HepG2 (cell line): ENCODE measurements around the gene ACOT9. TPM values are rescaled to one million over a fixed set of nuclear protein-coding genes. Genes with fewer than 3 reads are reported as not detected.
"Not testable (repeated sequence)": the region's sequence is repeated elsewhere in the genome, so short reads cannot be mapped to it uniquely, and the experiment has no call there.

Source experiments
- ATAC-seq: fragments of 200-7000 bp; cut with Tn5 transposase; 3 replicates; pipeline ENCODE4 v1.9.1; 2020; ENCODE audit warnings: mild to moderate bottlenecking, moderate library complexity
- BruUV-seq: library from RNA; stranded (reverse); fragments of 400-500 nt; replicated peaks from 2 replicates; lab custom pipeline; 2021; lab: Mats Ljungman, UMichigan
- CTCF ChIA-PET: fragments of 300-600 bp; formaldehyde crosslinking; extraction: SDS; loops from one replicate; lab custom pipeline; 2021; ENCODE audit warnings: low total read pairs, inconsistent platforms, low intra/inter-chr PET ratio; lab: Yijun Ruan, JAX
- POLR2A ChIA-PET: fragments of 350-600 bp; sonication (Branson Sonifier 250); formaldehyde crosslinking; loops from one replicate; lab custom pipeline; 2020; ENCODE audit warnings: antibody characterized with exemption, inconsistent platforms; lab: Yijun Ruan, JAX
- DNase-seq: peaks from one replicate; pipeline ENCODE4 v3.0.0-alpha.2; 2015; ENCODE audit warnings: low spot score
- FAIRE-seq: peaks from 3 replicates; lab custom pipeline; 2011; peaks lifted over from hg19 to GRCh38; lab: Jason Lieb, UNC
- H2AFZ ChIP-seq: one replicate; pipeline ENCODE4 v1.6.1; 2011; ENCODE audit warnings: low read length, inconsistent platforms
- H3K27ac ChIP-seq: fragments of 300-600 bp; 3 replicates; pipeline ENCODE4 v1.8.0; 2011; ENCODE audit warnings: mixed run types, mild to moderate bottlenecking, mixed read lengths, low read length, inconsistent platforms; ENCODE audit not compliant: insufficient read depth; ENCODE audit errors: extremely low read length
- H3K27me3 ChIP-seq, 2 experiments: fragments of 200-600 bp in 1 of 2; 2 replicates in 1 of 2; 3 replicates in 1 of 2; pipeline versions ENCODE4 v1.6.0 to v1.8.0; 2011; ENCODE audit warnings: low read length in 2 of 2, mild to moderate bottlenecking in 2 of 2, moderate library complexity in 2 of 2, inconsistent platforms in 1 of 2; ENCODE audit not compliant: insufficient read depth in 2 of 2, control insufficient read depth in 1 of 2
- H3K36me3 ChIP-seq, 2 experiments: fragments of 200-600 bp in 1 of 2; replicated peaks in 1 of 2; 2 replicates in 1 of 2; 3 replicates in 1 of 2; pipeline versions ENCODE4 v1.5.1 to v1.8.0; 2011; ENCODE audit warnings: low read length in 2 of 2, inconsistent platforms in 1 of 2; ENCODE audit not compliant: insufficient read depth in 2 of 2, control insufficient read depth in 1 of 2
- H3K4me1 ChIP-seq: 2 replicates; pipeline ENCODE4 v1.5.1; 2012; ENCODE audit warnings: low read length, inconsistent platforms; ENCODE audit not compliant: insufficient read depth
- H3K4me2 ChIP-seq: 2 replicates; pipeline ENCODE4 v1.6.0; 2011; ENCODE audit warnings: low read depth, low read length, inconsistent platforms
- H3K4me3 ChIP-seq, 3 experiments: fragments of 200-600 bp in 1 of 3; sonication (generic), shearing (Covaris generic) in 1 of 3; replicated peaks in 1 of 3; 2 replicates each; pipeline ENCODE4 v1.5.1; 2011 to 2016; ENCODE audit warnings: low read length in 3 of 3, inconsistent platforms in 2 of 3, low read depth in 2 of 3, mild to moderate bottlenecking in 2 of 3, control low read depth in 1 of 3, mixed read lengths in 1 of 3; ENCODE audit not compliant: insufficient read depth in 1 of 3
- H3K79me2 ChIP-seq: one replicate; pipeline ENCODE4 v1.6.1; 2011; ENCODE audit warnings: low read length, inconsistent platforms; ENCODE audit not compliant: insufficient read depth
- H3K9ac ChIP-seq: 2 replicates; pipeline ENCODE4 v1.6.0; 2011; ENCODE audit warnings: mild to moderate bottlenecking, low read depth, low read length, inconsistent platforms; ENCODE audit not compliant: insufficient read depth
- H3K9me3 ChIP-seq: 2 replicates; pipeline ENCODE4 v1.5.1; 2012; ENCODE audit warnings: mild to moderate bottlenecking, low read length
- H4K20me1 ChIP-seq: 2 replicates; pipeline ENCODE4 v1.6.0; 2011; ENCODE audit warnings: inconsistent platforms, mild to moderate bottlenecking, low read length, moderate library complexity; ENCODE audit not compliant: insufficient read depth
- ATF7 ChIP-seq, 2 experiments: fragments of 450-650 bp in 1 of 2; sonication (generic) in 1 of 2; formaldehyde crosslinking in 1 of 2; IDR thresholded peaks; 2 replicates each; pipeline versions ENCODE4 v1.4.0 to v1.6.1; 2016 to 2020; ENCODE audit warnings: antibody characterized with exemption in 1 of 2, mild to moderate bottlenecking in 1 of 2, missing genetic modification reagents in 1 of 2
- MZF1 ChIP-seq: sonication (generic); formaldehyde crosslinking; IDR thresholded peaks from 2 replicates; pipeline ENCODE4 v1.8.1; 2023; ENCODE audit warnings: mild to moderate bottlenecking, missing genetic modification reagents, borderline replicate concordance
- NFRKB ChIP-seq: fragments of 450-650 bp; IDR thresholded peaks from 2 replicates; pipeline ENCODE4 v1.6.1; 2017
- TEAD3 ChIP-seq: optimal IDR thresholded peaks from 2 replicates; pipeline ENCODE3; 2016; ENCODE audit warnings: borderline replicate concordance
- ZBTB44 ChIP-seq: sonication (generic); formaldehyde crosslinking; IDR thresholded peaks from 2 replicates; pipeline ENCODE4 v1.4.0; 2020; ENCODE audit warnings: missing genetic modification reagents
- ZKSCAN8 ChIP-seq: IDR thresholded peaks from 2 replicates; pipeline ENCODE4 v1.6.1; 2016; ENCODE audit warnings: borderline replicate concordance, missing genetic modification reagents, missing compliant biosample characterization
- ZNF230 ChIP-seq: sonication (generic); formaldehyde crosslinking; IDR thresholded peaks from 2 replicates; pipeline ENCODE4 v1.4.0; 2020; ENCODE audit warnings: mild to moderate bottlenecking, missing genetic modification reagents
- ZNF232 ChIP-seq: sonication (generic); formaldehyde crosslinking; IDR thresholded peaks from 2 replicates; pipeline ENCODE4 v1.4.0; 2020; ENCODE audit warnings: missing genetic modification reagents, borderline replicate concordance
- ZNF280D ChIP-seq: sonication (generic); formaldehyde crosslinking; IDR thresholded peaks from 2 replicates; pipeline ENCODE4 v1.5.1; 2020; ENCODE audit warnings: mild to moderate bottlenecking, missing genetic modification reagents
- ZNF367 ChIP-seq: sonication (generic); formaldehyde crosslinking; IDR thresholded peaks from 2 replicates; pipeline ENCODE4 v1.4.0; 2020; ENCODE audit warnings: missing genetic modification reagents, borderline replicate concordance
- ZNF382 ChIP-seq: sonication (generic); formaldehyde crosslinking; IDR thresholded peaks from 2 replicates; pipeline ENCODE4 v1.5.0; 2020; ENCODE audit warnings: missing genetic modification reagents, mild to moderate bottlenecking, borderline replicate concordance
- ZNF747 ChIP-seq: sonication (generic); formaldehyde crosslinking; IDR thresholded peaks from 2 replicates; pipeline ENCODE4 v1.8.1; 2023; ENCODE audit warnings: missing genetic modification reagents, mild to moderate bottlenecking, borderline replicate concordance
- ZNF878 ChIP-seq: sonication (generic); formaldehyde crosslinking; IDR thresholded peaks from 2 replicates; pipeline ENCODE4 v1.8.1; 2023; ENCODE audit warnings: mild to moderate bottlenecking, missing genetic modification reagents, moderate library complexity
- ZSCAN30 ChIP-seq: sonication (generic); formaldehyde crosslinking; IDR thresholded peaks from 2 replicates; pipeline ENCODE4 v1.5.0; 2020; ENCODE audit warnings: mild to moderate bottlenecking, missing genetic modification reagents
- WGBS: methylation state at CpG from one replicate; pipeline ENCODE4 v1.1.6; 2017; ENCODE audit warnings: low lambda C conversion rate; 5-methylcytosine and 5-hydroxymethylcytosine counted together
- in situ Hi-C: cut with HindIII; loops from 2 replicates; pipeline ENCODE4 v1.10.0; 2017; ENCODE audit warnings: low pct_unique_long_range_greater_than_20kb; ENCODE audit not compliant: extremely low pct_ligation_motif_present
- intact Hi-C: fragments of 100-400 bp; cut with micrococcal nuclease; formaldehyde crosslinking; loops from one replicate; pipeline ENCODE4 v1.10.0; 2022; ENCODE audit not compliant: unreplicated experiment
- polyA plus RNA-seq, 8 experiments: library from polyadenylated mRNA; depleted of rRNA in 3 of 8; stranded (reverse) in 7 of 8; unstranded in 1 of 8; fragments of >200 nt; fragmentation: Illumina TruSeq in 4 of 8; extraction: Trizol in 4 of 8; gene quantifications; 2 replicates each; pipeline versions ENCODE4 v1.2.1 to v1.2.3, GENCODE V29; 2011 to 2016; ENCODE audit warnings: low read depth in 4 of 8, missing spikeins in 1 of 8, mixed read lengths in 1 of 8; ENCODE audit not compliant: insufficient read depth in 1 of 8
- total RNA-seq, 5 experiments: library from RNA; depleted of rRNA; stranded (reverse); fragments of >200 nt; fragmentation: Illumina TruSeq; extraction: Trizol; gene quantifications; 2 replicates each; pipeline ENCODE4 v1.2.3, GENCODE V29; 2016; ENCODE audit warnings: low read depth in 1 of 5

Gene ACOT9
- total and polyA plus RNA-seq, 2 of the 13 experiments (the other 11 are each of a cell fraction or from before 2014, with no cell fraction given) = 33.3 to 36.9 TPM

DNA sequence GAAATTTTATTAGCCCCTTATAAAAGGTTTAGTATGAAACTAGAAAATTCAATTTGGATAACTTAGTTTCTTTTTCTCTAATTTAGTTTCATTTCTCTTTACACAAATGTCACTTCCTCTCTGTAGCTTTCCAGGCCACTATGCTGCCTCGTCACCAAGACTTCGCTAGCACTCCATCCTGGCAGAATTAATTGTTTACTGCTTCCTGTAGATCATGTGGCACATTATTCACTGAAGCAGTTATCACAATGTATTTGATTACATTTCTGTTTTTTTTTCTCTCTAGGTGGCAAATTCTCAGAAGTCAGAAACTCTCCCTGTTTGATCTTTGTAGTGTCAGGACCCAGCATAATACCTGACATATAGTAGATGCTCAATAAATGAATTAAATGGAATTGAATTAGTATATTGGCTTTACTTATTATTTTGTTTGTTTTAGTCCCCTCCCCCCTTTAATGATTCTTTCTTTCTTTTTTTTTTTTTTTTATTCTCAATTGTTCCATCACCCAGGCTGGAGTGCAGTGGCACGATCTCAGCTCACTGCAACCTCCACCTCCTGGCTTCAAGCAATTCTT lies 30.6 kb upstream of the ACOT9 start:
- ChIA-PET POLR2A (interaction anchor here (0.7 kb wide), 1 partner anchor 13 kb away, joined by 3 read pairs; no protein-coding TSS in a partner anchor), CTCF (no interaction called here)
- Histone ChIP-seq H3K36me3 (no peaks in the 10 kb centered on the region), H3K27ac (no peak overlapping the region), H2AFZ (no peak overlapping the region), H3K4me1 (peaks cover 27% of the 10 kb centered on the region), H3K9me3 (no peaks in the 10 kb centered on the region), H4K20me1 (no peaks in the 10 kb centered on the region), H3K4me3 (no peak overlapping the region), H3K79me2 (no peaks in the 10 kb centered on the region), H3K4me2 (no peak overlapping the region), H3K27me3 (no peaks in the 10 kb centered on the region), H3K9ac (no peak overlapping the region)
- TF ChIP-seq ZNF230 (CRISPR knock-in tag) (no peak), ZNF382 (CRISPR knock-in tag) (no peak), ZNF232 (CRISPR knock-in tag) (no peak), ZNF878 (CRISPR knock-in tag) (no peak), ZBTB44 (CRISPR knock-in tag) (no peak), ATF7 (IDR thresholded peaks at IDR 0.05) (no peak), ATF7 (CRISPR knock-in tag; IDR thresholded peaks at IDR 0.05) (no peak), MZF1 (CRISPR knock-in tag) (no peak), ZNF747 (CRISPR knock-in tag) (no peak), TEAD3 (CRISPR knock-in tag) (no peak), ZKSCAN8 (no peak), ZSCAN30 (CRISPR knock-in tag) (no peak), ZNF367 (CRISPR knock-in tag) (no peak), ZNF280D (CRISPR knock-in tag) (no peak), NFRKB (no peak)
- no peak for DNase-seq
- FAIRE-seq = no peak
- WGBS = 96% methylated on average over 3 of the region's 3 CpGs
- no peak for ATAC-seq
- no TSS peak for BruUV-seq
- in situ Hi-C loops = no loop called here
- intact Hi-C loops = no loop called here

DNA sequence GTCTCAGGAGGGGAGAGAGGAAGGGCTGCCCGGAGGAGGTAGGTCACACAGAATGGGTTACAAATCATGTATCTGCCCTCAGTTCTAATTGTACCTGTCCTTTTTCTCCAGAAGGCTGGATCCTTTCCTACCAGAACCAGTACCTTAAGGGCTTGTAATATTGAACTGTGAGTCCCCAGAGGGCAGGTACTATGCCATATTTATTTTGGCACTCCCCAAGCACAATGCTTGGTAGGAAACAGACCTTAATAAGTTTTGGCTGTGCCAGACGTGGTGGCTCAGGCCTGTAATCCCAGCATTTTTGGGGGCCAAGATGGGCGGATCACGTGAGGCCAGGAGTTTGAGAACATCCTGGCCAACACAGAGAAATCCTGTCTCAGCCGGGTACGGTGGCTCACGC lies 28.0 kb upstream of the ACOT9 start:
- peaks cover 26% of the 10 kb centered on the region for H3K4me1 ChIP-seq
- BruUV-seq, DNase-seq, H3K9me3 ChIP-seq, H3K4me3 ChIP-seq, ATAC-seq, H3K9ac ChIP-seq, H3K36me3 ChIP-seq, FAIRE-seq, in situ Hi-C loops, H3K27ac ChIP-seq, CTCF ChIA-PET, H3K79me2 ChIP-seq, intact Hi-C loops, H3K27me3 ChIP-seq, H4K20me1 ChIP-seq, H3K4me2 ChIP-seq, H2AFZ ChIP-seq: not testable (repeated sequence)
- 100% methylated on average over 2 of the region's 7 CpGs for WGBS
- POLR2A ChIA-PET = interaction anchor here (1.3 kb wide), 2 partner anchors 12 to 28 kb away, joined by 5 to 11 read pairs; partner anchors contain the start of genes ACOT9 and SAT1
